GM12873 (cell line): ENCODE measurements around the gene CAMK1.

Source experiments
- TF ChIP-seq, protein P1 (sequence below): IDR thresholded peaks from 2 replicates; pipeline ENCODE4 v1.5.1; 2012; ENCODE audit warnings: low read depth, mild to moderate bottlenecking, moderate library complexity, low read length, control low read depth; ENCODE audit not compliant: insufficient read depth; ENCODE audit errors: missing control alignments

CAMK1 gene

DNA sequence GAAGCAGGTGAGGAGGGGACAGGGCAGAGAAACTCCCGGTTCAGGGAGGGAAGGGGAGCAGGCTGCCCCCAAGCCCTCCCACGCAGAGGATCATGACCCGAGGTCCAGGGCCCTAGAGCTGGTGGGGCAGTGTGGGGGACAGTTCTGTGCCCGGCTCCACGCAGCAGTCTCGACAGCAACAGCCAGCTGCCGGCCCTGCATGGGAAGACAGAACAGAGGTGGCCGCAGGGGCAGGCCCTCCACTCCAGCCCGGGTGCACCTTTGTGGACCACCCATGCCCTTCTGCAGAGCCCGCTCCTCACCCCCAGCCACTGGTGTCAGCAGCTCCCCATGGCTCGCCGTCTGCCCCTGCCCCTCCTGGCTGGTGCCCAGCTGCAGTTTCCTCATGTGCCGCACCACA is 12.3 kb downstream of the CAMK1 start:
- TF ChIP-seq, protein P1, sequence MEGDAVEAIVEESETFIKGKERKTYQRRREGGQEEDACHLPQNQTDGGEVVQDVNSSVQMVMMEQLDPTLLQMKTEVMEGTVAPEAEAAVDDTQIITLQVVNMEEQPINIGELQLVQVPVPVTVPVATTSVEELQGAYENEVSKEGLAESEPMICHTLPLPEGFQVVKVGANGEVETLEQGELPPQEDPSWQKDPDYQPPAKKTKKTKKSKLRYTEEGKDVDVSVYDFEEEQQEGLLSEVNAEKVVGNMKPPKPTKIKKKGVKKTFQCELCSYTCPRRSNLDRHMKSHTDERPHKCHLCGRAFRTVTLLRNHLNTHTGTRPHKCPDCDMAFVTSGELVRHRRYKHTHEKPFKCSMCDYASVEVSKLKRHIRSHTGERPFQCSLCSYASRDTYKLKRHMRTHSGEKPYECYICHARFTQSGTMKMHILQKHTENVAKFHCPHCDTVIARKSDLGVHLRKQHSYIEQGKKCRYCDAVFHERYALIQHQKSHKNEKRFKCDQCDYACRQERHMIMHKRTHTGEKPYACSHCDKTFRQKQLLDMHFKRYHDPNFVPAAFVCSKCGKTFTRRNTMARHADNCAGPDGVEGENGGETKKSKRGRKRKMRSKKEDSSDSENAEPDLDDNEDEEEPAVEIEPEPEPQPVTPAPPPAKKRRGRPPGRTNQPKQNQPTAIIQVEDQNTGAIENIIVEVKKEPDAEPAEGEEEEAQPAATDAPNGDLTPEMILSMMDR = no peak

DNA sequence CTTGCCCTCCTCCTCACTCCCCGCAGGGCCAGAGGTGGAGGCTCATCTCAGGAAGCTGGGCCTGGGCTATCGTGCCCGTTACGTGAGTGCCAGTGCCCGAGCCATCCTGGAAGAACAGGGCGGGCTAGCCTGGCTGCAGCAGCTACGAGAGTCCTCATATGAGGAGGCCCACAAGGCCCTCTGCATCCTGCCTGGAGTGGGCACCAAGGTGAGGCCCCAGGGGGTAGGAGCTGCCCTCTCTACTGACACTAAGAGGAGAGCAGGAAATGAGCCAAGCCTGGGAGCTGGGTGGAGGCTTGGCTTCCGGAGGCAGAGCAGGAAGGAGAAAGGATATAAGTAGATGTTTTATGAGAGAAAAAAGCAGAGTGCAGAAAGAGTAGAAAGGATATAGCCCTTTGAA is 15.1 kb downstream of the CAMK1 start:
- TF ChIP-seq, protein P1 = no peak

DNA sequence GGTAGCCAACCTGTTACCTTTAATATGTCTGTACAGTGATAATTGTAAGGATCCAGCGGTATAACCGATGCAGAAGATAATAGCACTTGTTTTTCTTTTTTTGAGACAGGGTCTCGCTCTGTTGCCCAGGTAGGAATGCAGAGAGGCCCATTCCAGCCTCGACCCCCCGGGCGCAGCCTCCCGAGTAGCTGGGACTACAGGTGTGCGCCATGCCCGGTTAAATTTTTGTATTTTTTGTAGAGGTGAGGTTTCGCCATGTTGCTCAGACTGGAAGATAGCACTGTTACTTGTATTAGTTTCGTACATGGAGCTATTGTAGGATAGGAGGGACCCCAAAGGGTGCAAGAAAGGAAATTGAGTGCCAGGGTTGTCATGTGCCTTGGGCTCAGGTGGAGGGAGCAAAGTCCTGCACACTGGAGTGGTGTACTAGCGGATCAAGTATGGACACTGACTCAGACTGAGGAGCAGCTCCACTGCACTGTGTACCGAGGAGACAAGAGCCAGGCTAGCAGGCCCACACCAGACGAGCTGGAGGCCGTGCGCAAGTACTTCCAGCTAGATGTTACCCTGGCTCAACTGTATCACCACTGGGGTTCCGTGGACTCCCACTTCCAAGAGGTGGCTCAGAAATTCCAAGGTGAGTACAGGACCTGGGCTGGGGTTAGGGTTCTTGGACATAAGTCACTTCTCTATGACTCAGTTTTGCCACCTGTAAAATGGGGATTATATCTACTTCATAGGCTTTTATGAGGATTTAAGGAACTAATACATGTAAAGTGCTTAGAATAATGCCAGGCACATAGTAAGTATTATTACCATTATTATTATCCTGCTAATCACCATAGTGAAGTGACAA is 19.0 kb downstream of the CAMK1 start:
- TF ChIP-seq, protein P1 = no peak

DNA sequence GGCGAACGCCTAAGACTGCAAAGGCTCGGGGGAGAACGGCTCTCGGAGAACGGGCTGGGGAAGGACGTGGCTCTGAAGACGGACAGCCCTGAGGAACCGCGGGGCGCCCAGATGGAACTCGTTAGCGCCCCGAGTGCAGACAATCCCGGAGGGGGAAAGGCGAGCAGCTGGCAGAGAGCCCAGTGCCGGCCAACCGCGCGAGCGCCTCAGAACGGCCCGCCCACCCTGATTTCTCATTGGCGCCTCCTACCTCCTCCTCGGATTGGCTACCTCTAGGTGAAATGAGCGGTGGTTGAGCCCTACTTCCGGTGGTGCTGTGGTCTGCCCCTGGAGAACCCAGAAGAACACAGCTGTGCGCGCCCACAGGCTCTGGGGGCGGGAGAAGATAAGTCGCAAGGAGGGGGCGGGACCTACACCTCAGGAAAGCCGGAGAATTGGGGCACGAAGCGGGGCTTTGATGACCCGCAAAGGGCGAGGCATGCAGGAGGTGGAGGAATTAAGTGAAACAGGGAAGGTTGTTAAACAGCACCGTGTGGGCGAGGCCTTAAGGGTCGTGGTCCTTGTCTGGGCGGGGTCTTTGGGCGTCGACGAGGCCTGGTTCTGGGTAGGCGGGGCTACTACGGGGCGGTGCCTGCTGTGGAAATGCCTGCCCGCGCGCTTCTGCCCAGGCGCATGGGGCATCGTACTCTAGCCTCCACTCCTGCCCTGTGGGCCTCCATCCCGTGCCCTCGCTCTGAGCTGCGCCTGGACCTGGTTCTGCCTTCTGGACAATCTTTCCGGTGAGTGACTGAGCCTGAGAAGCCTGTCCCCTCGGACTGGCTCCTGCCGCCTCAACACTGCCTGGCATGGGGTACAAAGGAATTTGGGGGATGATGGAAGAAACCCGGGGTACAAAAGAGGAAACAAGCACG is 19.8 kb downstream of the CAMK1 start, which contains the start of gene OGG1:
TSS of gene OGG1 (plus strand) at position 308 of the 911 bp plus-strand sequence. CDS start at position 643, 335 bp downstream.
- TF ChIP-seq, protein P1 = no peak

DNA sequence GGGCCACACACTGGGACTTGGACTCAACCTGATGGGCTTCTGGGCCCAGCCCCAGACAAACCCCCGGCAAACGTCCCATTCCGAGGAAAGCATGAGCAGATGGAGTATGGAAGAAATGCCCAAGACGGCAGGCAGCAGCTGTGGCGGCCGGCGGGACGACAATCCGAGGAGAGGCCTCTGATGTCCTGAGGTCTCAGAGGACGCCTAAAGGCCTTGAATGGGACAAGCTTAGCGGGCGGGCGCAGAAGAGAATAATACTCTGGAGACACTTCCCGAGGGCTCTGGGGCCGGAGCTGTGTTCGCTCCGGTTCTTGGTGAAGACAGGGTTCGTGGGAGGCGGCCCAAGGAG is 20.5 kb downstream of the CAMK1 start:
- TF ChIP-seq, protein P1 = no peak

DNA sequence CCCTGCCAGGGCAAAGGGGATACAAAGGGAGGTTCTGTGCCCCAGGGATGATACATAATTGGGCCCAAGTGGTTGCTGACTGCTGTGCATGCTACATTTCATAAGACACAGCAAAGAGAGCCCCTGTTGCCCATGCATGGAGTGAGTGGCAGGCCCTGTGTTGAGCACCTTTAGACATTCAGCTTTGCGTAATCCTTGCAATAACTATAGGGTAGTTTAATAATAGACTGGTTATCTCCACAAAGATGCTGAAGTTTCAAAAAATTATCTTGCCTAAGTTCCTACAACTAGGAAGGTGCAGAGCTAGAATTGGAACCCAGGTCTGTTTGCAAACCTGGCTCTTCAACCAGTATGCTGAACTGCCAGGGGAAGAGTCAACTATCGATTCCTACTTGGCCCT is 21.7 kb downstream of the CAMK1 start:
- TF ChIP-seq, protein P1 = no peak

DNA sequence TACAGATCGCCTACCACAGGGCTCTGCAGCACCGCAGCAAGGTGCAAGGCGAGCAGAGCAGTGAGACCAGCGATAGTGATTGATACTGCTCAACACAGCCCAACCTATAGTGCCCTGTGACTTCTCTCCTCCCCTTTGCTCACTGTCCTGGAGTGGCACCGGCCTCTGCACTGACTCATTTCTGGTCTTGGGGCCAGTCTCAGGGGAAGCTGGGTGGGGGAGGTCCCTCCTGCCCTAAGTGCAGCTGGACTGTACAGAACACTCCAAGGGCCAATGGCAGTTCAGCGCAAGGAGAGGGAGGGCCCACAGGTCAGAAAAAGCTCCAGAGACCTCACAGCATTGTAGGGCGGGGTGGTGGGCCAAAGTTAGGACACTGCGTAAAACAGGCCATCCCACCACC is 22.5 kb downstream of the CAMK1 start:
- TF ChIP-seq, protein P1 = no peak
